ENCODE data around the gene RANBP1. TPM values are rescaled to one million over a fixed set of nuclear protein-coding genes. Genes with fewer than 3 reads are reported as not detected.

Gene RANBP1
- total RNA-seq, 2 donors from 2014 or later, result 194 to 256 TPM

DNA sequence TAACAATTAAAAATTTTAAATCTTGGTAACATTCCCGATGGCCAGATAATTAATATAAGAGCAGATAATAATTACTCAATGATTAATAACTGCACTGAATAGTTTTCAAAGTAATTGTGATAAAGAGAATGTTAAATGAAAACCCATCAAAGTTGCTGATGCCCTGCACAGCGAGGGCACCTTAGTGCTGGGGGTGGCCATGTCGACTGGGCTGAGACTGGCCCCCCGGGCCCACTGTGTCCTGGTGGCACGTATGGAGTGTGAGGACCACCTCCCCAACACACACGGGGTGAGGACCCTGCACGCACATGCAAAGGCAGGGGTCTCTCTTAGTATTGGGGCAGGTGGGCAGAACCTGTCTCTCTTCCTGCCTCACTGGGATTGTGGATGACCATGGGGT lies 50.0 kb downstream of the RANBP1 start:
- Mint-ChIP-seq H3K4me3 (no peak overlapping the region), H3K4me1 (ENCODE audit: low read depth) (no peaks in the 10 kb centered on the region), H3K9me3 (peaks cover 2% of the 10 kb centered on the region in 2 donors), H3K36me3 (ENCODE audit: insufficient read depth in 2 of 2) (peaks cover 0 to 2% of the 10 kb centered on the region in 2 donors), H3K27me3 (ENCODE audit: low read depth) (no peaks in the 10 kb centered on the region), H3K27ac (no peak overlapping the region)
- ATAC-seq (replicated peaks in 1 of 2), result no peak
- no peak for DNase-seq

GRCh38 chr22:20166703-20167102 lies 50.8 kb downstream of the RANBP1 start:
- H3K9me3 Mint-ChIP-seq, result peaks cover 2% of the 10 kb centered on the region in 2 donors
- no peaks in the 10 kb centered on the region for H3K4me1 Mint-ChIP-seq (ENCODE audit: low read depth)
- H3K27ac Mint-ChIP-seq, result no peak overlapping the region
- H3K27me3 Mint-ChIP-seq (ENCODE audit: low read depth), result no peaks in the 10 kb centered on the region
- ATAC-seq (replicated peaks in 1 of 2) (no peak), DNase-seq (no peak)
- H3K4me3 Mint-ChIP-seq, result no peak overlapping the region
- H3K36me3 Mint-ChIP-seq (ENCODE audit: insufficient read depth in 2 of 2), result peaks cover 0 to 2% of the 10 kb centered on the region in 2 donors

GRCh38 chr22:20167643-20168322 lies 51.9 kb downstream of the RANBP1 start:
- no peak for ATAC-seq (replicated peaks in 1 of 2)
- H3K4me3 Mint-ChIP-seq, result no peak overlapping the region

DNA sequence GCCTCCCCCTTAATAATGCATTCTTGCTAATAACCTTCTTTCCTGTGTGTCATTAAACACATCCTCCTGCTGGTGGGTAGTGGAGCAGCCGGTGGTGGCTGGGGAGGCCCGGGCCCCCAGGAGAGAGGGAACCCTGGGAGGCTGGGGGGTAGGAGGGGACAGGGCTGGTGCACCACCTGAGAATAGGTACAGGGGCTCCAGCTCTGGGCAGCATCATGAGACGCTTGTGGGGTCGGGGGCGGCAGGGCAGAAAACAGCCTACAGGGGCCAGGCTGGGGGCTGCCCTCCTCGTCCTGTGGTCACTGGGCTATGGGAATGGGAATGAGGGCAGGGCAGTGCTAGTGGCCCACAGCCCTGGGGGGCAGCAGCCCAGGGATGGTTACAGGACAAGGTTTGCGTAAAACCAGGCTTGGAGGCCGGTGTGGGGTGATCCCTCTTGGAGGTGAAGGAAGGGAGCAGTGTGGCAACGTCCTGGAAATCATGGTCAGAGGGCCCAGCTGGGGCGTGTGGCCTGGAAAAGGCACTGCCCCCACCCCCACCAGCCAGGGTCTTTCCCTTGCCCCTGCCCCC lies 53.4 kb downstream of the RANBP1 start:
- H3K27ac Mint-ChIP-seq, result no peak overlapping the region
- no peaks in the 10 kb centered on the region for H3K4me1 Mint-ChIP-seq (ENCODE audit: low read depth)
- DNase-seq (no peak), ATAC-seq (replicated peaks in 1 of 2) (no peak)
- no peak overlapping the region for H3K4me3 Mint-ChIP-seq
- no peaks in the 10 kb centered on the region for H3K27me3 Mint-ChIP-seq (ENCODE audit: low read depth)
- peaks cover under 1% of the 10 kb centered on the region in 2 donors for H3K9me3 Mint-ChIP-seq
- peaks cover 0 to under 1% of the 10 kb centered on the region in 2 donors for H3K36me3 Mint-ChIP-seq (ENCODE audit: insufficient read depth in 2 of 2)

More at GRCh38 chr22:20167643-20168322, 51.9 kb downstream of the RANBP1 start:
- Mint-ChIP-seq H3K36me3 (ENCODE audit: insufficient read depth in 2 of 2) (peaks cover 0 to 2% of the 10 kb centered on the region in 2 donors), H3K27ac (no peak overlapping the region), H3K4me1 (ENCODE audit: low read depth) (no peaks in the 10 kb centered on the region), H3K27me3 (ENCODE audit: low read depth) (no peaks in the 10 kb centered on the region), H3K9me3 (peaks cover 2% of the 10 kb centered on the region in 2 donors)
- no peak for DNase-seq

DNA sequence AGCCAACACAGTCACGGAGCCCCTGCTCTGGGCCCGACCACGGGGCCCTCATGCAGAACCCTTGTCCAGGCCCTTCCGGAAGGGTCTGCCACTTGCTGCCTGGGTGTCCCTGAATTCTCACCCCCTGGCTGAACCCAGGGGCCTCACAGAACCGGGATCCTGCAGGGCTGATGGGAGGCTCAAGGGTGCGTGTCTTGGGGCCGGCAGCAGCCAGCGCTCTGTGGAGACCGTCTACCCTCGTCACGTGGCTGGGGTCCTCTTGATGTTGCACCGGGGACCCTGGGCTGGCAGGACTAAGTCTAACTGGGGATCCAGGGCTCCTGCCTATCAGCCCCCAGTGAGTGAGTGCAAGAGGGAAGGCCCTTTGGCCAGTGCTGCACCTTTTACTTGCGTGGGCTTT lies 54.3 kb downstream of the RANBP1 start:
- Mint-ChIP-seq H3K36me3 (ENCODE audit: insufficient read depth in 2 of 2) (no peaks in the 10 kb centered on the region), H3K27ac (no peak overlapping the region), H3K4me3 (no peak overlapping the region), H3K27me3 (ENCODE audit: low read depth) (no peaks in the 10 kb centered on the region), H3K4me1 (ENCODE audit: low read depth) (no peaks in the 10 kb centered on the region), H3K9me3 (no peaks in the 10 kb centered on the region)
- DNase-seq (no peak), ATAC-seq (replicated peaks in 1 of 2) (no peak)

DNA sequence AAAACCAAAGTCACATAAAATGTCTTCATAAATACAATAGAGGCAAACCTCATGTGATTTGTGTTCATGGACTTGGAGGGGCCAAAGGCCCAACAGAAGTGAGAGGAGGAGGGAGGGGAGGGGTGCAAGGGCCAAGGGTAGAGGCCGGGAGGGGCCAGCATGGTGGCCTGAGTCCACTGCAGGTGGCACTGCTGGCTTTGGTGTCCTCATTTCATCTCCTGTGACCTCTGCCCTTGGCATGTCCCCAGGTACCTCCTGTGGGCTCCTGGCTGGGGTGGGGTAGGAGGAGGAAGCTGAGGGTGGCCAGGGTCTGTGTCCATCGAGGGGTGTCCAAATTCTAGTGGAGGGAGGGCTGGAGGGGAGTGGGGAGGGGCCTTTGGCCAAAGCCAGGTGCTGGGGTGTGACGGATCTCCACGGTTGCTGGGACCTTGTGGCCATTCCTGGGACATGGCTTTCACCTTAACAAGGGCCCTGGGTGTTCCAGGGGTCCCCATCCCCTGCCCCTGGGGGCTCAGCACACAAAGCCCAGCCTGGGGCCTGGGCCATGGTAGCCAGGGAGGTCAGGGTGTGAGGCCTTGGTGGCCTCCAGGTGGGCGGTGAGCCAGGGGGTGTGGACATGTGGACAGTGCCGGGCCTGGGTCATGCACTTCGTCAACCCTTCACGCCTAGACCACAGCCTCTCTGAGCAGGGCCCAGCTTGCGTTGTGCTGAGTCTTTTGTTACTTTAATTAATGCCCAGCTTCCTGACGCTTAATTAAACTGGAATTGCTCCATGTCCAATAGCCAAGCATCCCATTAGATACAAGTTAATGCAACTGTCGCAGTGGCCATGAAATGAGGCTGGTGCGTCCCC lies 55.6 kb downstream of the RANBP1 start:
- Mint-ChIP-seq H3K36me3 (ENCODE audit: insufficient read depth in 2 of 2) (no peaks in the 10 kb centered on the region), H3K9me3 (no peaks in the 10 kb centered on the region), H3K4me3 (no peak overlapping the region), H3K27ac (no peak overlapping the region), H3K27me3 (ENCODE audit: low read depth) (no peaks in the 10 kb centered on the region), H3K4me1 (ENCODE audit: low read depth) (no peaks in the 10 kb centered on the region)
- ATAC-seq (replicated peaks in 1 of 2), result no peak
- no peak for DNase-seq

- Mint-ChIP-seq H3K36me3 (ENCODE audit: insufficient read depth in 2 of 2) (no peaks in the 10 kb centered on the region), H3K4me1 (ENCODE audit: low read depth) (no peaks in the 10 kb centered on the region), H3K4me3 (no peak overlapping the region), H3K9me3 (no peaks in the 10 kb centered on the region), H3K27me3 (ENCODE audit: low read depth) (no peaks in the 10 kb centered on the region), H3K27ac (no peak overlapping the region)
- DNase-seq, result no peak
- ATAC-seq (replicated peaks in 1 of 2), result no peak
Observed at GRCh38 chr22:20172141-20172613, 56.3 kb downstream of the RANBP1 start.

DNA sequence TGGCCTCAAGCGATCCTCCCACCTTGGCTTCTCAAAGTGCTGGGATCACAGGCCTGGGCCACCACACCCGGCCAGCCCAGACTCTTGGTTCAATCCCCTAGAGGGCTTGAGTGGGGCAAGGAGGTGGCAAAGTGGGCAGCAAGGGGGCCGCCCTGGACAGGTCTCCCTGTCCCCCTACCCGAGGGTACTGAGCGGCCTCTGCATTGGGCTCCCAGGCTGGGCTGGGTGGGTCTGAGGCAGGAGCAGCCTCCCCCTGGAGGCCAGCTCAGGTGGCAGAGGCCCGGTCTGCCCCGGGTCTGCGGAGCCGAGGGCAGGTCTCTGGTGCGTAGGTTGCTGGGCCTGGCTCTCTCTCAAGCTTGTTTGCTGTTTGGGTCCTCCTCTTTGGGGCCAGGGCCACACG lies 57.3 kb downstream of the RANBP1 start:
- Mint-ChIP-seq H3K4me1 (ENCODE audit: low read depth) (no peaks in the 10 kb centered on the region), H3K27ac (no peak overlapping the region), H3K27me3 (ENCODE audit: low read depth) (no peaks in the 10 kb centered on the region), H3K4me3 (no peak overlapping the region), H3K9me3 (no peaks in the 10 kb centered on the region), H3K36me3 (ENCODE audit: insufficient read depth in 2 of 2) (no peaks in the 10 kb centered on the region)
- ATAC-seq (replicated peaks in 1 of 2) (no peak), DNase-seq (no peak)

DNA sequence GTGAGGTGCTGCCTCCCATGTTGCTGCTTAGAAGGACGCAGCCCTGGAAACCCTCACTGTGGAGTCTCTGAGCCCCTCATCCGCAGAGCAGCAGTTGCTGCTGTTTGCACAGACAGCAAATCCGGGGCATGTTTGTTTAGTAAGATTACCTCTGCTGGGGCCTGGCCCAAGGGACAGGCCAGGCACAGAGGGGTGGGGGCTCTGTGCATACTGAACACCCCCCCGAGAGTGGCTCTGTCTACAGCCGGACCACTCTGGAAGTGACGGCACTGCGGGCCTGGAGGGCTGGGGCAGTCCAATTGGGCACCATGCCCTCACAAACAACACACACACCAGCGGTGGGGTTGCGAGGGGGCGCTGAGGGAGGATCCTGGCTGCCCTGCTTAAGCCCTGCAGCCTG lies 57.9 kb downstream of the RANBP1 start:
- DNase-seq (no peak), ATAC-seq (replicated peaks in 1 of 2) (no peak)
- Mint-ChIP-seq H3K27ac (no peak overlapping the region), H3K36me3 (ENCODE audit: insufficient read depth in 2 of 2) (no peaks in the 10 kb centered on the region), H3K9me3 (no peaks in the 10 kb centered on the region), H3K4me3 (no peak overlapping the region), H3K27me3 (ENCODE audit: low read depth) (no peaks in the 10 kb centered on the region), H3K4me1 (ENCODE audit: low read depth) (no peaks in the 10 kb centered on the region)

DNA sequence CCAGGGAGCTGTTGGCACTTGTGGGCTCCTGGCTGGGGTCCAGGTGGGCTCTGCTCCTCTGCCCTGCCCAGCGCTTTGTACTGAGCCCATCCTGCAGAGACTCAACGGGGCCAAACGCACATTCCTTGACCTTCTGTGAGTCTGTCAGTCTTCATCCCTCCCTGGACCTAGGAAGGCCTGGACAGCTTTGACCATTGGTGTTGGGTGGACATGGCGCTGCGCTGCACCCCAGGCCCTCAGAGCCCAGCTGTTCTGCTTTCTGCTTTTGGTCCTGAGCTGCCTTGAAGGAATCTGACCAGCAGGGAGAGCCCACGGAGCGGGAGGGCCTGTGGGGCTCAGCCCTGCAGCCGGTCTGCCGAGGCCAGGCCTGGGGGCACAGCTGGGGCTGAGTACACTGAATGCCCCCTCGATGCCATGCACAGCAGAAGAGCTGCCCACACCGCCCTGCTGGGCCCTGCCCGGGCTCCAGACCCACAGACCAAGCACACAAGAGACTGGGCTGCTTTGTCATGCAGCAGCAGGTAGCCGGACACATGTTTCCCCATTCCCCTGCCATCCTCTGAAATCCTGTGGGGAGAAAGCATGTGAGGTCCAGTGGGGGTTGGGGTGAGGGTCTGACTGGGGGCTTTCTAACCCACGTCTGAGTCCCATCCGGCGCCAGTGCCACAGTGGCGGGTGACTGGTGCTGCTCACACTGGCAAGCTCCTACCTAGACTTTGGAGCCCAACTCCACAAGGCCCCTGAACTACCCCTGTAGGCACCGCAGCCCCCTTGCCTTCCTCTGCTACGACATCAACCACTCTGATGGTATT lies 59.1 kb downstream of the RANBP1 start:
- no peak overlapping the region for H3K27ac Mint-ChIP-seq
- H3K27me3 Mint-ChIP-seq (ENCODE audit: low read depth), result no peaks in the 10 kb centered on the region
- ATAC-seq (replicated peaks in 1 of 2) (no peak), DNase-seq (no peak)
- H3K36me3 Mint-ChIP-seq (ENCODE audit: insufficient read depth in 2 of 2), result no peaks in the 10 kb centered on the region
- H3K4me1 Mint-ChIP-seq (ENCODE audit: low read depth), result no peaks in the 10 kb centered on the region
- H3K4me3 Mint-ChIP-seq, result no peak overlapping the region
- no peaks in the 10 kb centered on the region for H3K9me3 Mint-ChIP-seq

GRCh38 chr22:20175597-20175900 lies 59.6 kb downstream of the RANBP1 start:
- Mint-ChIP-seq H3K36me3 (ENCODE audit: insufficient read depth in 2 of 2) (no peaks in the 10 kb centered on the region), H3K9me3 (no peaks in the 10 kb centered on the region), H3K4me1 (ENCODE audit: low read depth) (no peaks in the 10 kb centered on the region), H3K27me3 (ENCODE audit: low read depth) (no peaks in the 10 kb centered on the region), H3K4me3 (no peak overlapping the region), H3K27ac (no peak overlapping the region)
- no peak for DNase-seq
- no peak for ATAC-seq (replicated peaks in 1 of 2)

- no peaks in the 10 kb centered on the region for H3K36me3 Mint-ChIP-seq (ENCODE audit: insufficient read depth in 2 of 2)
- no peak overlapping the region for H3K4me3 Mint-ChIP-seq
- no peaks in the 10 kb centered on the region for H3K9me3 Mint-ChIP-seq
- ATAC-seq (replicated peaks in 1 of 2) (no peak), DNase-seq (no peak)
- H3K4me1 Mint-ChIP-seq (ENCODE audit: low read depth), result no peaks in the 10 kb centered on the region
- H3K27ac Mint-ChIP-seq, result no peak overlapping the region
- H3K27me3 Mint-ChIP-seq (ENCODE audit: low read depth), result no peaks in the 10 kb centered on the region
Observed at GRCh38 chr22:20176421-20177085, 60.6 kb downstream of the RANBP1 start.
